ENCODE measurements around the gene MTHFD1.

The MTHFD1 gene

GRCh38 chr14:64468451-64468850, 80.3 kb downstream of the MTHFD1 start:
- CTCF ChIA-PET = interaction anchor here (1.1 to 10.8 kb wide), 5 partner anchors 11 to 125 kb away, joined by 3 to 88 read pairs (median 12); no protein-coding TSS in a partner anchor
- TF ChIP-seq CTCF (IDR thresholded peaks at IDR 0.05; ENCODE audit: insufficient read depth, low read length, missing control alignments) = no peak
- no peak overlapping the region for H3K4me3 ChIP-seq (ENCODE audit: low read depth, low read length)
- POLR2A ChIA-PET = no interaction called here
- no peak for DNase-seq (ENCODE audit: low read depth, low spot score)

GRCh38 chr14:64474041-64474440, 85.9 kb downstream of the MTHFD1 start:
- ChIA-PET CTCF (interaction anchor here (1.0 to 9.1 kb wide), 5 partner anchors 8 to 131 kb away, joined by 3 to 257 read pairs (median 5); partner anchors contain the start of gene AKAP5), POLR2A (no interaction called here)
- DNase-seq (ENCODE audit: low read depth, low spot score) = no peak
- no peak overlapping the region for H3K4me3 ChIP-seq (ENCODE audit: low read depth, low read length)
- no peak for TF ChIP-seq CTCF (IDR thresholded peaks at IDR 0.05; ENCODE audit: insufficient read depth, low read length, missing control alignments)

GRCh38 chr14:64474698-64475097, 86.5 kb downstream of the MTHFD1 start:
- ChIA-PET POLR2A (no interaction called here), CTCF (interaction anchor here (1.0 to 9.1 kb wide), 5 partner anchors 9 to 132 kb away, joined by 3 to 257 read pairs (median 5); partner anchors contain the start of gene AKAP5)
- no peak for TF ChIP-seq CTCF (IDR thresholded peaks at IDR 0.05; ENCODE audit: insufficient read depth, low read length, missing control alignments)
- H3K4me3 ChIP-seq (ENCODE audit: low read depth, low read length) = no peak overlapping the region
- no peak for DNase-seq (ENCODE audit: low read depth, low spot score)

- ChIA-PET CTCF (interaction anchor here (0.6 to 9.1 kb wide), 5 partner anchors 9 to 1149 kb away, joined by 3 to 257 read pairs (median 5); partner anchors contain the start of gene AKAP5), POLR2A (no interaction called here)
- no peak overlapping the region for H3K4me3 ChIP-seq (ENCODE audit: low read depth, low read length)
- no peak for DNase-seq (ENCODE audit: low read depth, low spot score)
- no peak for TF ChIP-seq CTCF (IDR thresholded peaks at IDR 0.05; ENCODE audit: insufficient read depth, low read length, missing control alignments)
Observed at GRCh38 chr14:64475585-64476273, 87.6 kb downstream of the MTHFD1 start.

GRCh38 chr14:64476438-64476837, 88.3 kb downstream of the MTHFD1 start:
- no peak for DNase-seq (ENCODE audit: low read depth, low spot score)
- TF ChIP-seq CTCF (IDR thresholded peaks at IDR 0.05; ENCODE audit: insufficient read depth, low read length, missing control alignments) = no peak
- CTCF ChIA-PET = interaction anchor here (0.6 to 9.1 kb wide), 5 partner anchors 9 to 1150 kb away, joined by 3 to 257 read pairs (median 6); no protein-coding TSS in a partner anchor
- H3K4me3 ChIP-seq (ENCODE audit: low read depth, low read length) = no peak overlapping the region
- POLR2A ChIA-PET = no interaction called here

GRCh38 chr14:64478634-64479250, 90.6 kb downstream of the MTHFD1 start:
- CTCF ChIA-PET = interaction anchor here (0.8 to 9.1 kb wide), 43 partner anchors 8 to 825 kb away, joined by 3 to 257 read pairs (median 6); partner anchors contain the start of gene AKAP5

More at GRCh38 chr14:64478634-64479250, 90.6 kb downstream of the MTHFD1 start:
- H3K4me3 ChIP-seq (ENCODE audit: low read depth, low read length) = no peak overlapping the region
- no peak for DNase-seq (ENCODE audit: low read depth, low spot score)
- TF ChIP-seq CTCF (IDR thresholded peaks at IDR 0.05; ENCODE audit: insufficient read depth, low read length, missing control alignments) = no peak
- POLR2A ChIA-PET = no interaction called here
